DND-41 (cell line): ENCODE measurements around the gene FAT3.
A peak's percentile ranks its signal among the peaks of the same experiment; 100 is the strongest.

Source experiments
- ATAC-seq: fragments of 200-7000 bp; cut with Tn5 transposase; 3 replicates; pipeline ENCODE4 v1.9.1; 2021; ENCODE audit warnings: low read depth; ENCODE audit not compliant: insufficient read depth
- DNase-seq: peaks from one replicate; pipeline ENCODE4 v3.0.0-alpha.2; 2020
- H2AFZ ChIP-seq: 2 replicates; pipeline ENCODE4 v1.6.0; 2012; ENCODE audit warnings: low read depth, low read length
- H3K27ac ChIP-seq: 2 replicates; pipeline ENCODE4 v1.5.1; 2012; ENCODE audit warnings: low read length, inconsistent platforms
- H3K27me3 ChIP-seq: fragments of 200-600 bp; sonication (generic); 2 replicates; pipeline ENCODE4 v1.6.0; 2012; ENCODE audit warnings: low read length, mild to moderate bottlenecking, inconsistent platforms; ENCODE audit not compliant: insufficient read depth, poor library complexity
- H3K36me3 ChIP-seq: 2 replicates; pipeline ENCODE4 v1.5.1; 2012; ENCODE audit warnings: low read length, inconsistent platforms; ENCODE audit not compliant: insufficient read depth
- H3K4me1 ChIP-seq: 2 replicates; pipeline ENCODE4 v1.5.1; 2012; ENCODE audit warnings: mild to moderate bottlenecking, low read length; ENCODE audit not compliant: insufficient read depth
- H3K4me2 ChIP-seq: 2 replicates; pipeline ENCODE4 v1.6.0; 2012; ENCODE audit warnings: mild to moderate bottlenecking, moderate library complexity, low read length, inconsistent platforms; ENCODE audit not compliant: insufficient read depth
- H3K4me3 ChIP-seq, 2 experiments: fragments of 200-600 bp in 1 of 2; shearing (Covaris generic) in 1 of 2; 2 replicates each; pipeline ENCODE4 v1.5.1; 2012 to 2016; ENCODE audit warnings: inconsistent platforms in 2 of 2, low read length in 2 of 2, mild to moderate bottlenecking in 2 of 2, low read depth in 1 of 2, moderate library complexity in 1 of 2
- H3K79me2 ChIP-seq: 2 replicates; pipeline ENCODE4 v1.6.0; 2012; ENCODE audit warnings: low read length, inconsistent platforms; ENCODE audit not compliant: insufficient read depth
- H3K9ac ChIP-seq: 2 replicates; pipeline ENCODE4 v1.6.0; 2012; ENCODE audit warnings: low read depth, mild to moderate bottlenecking, inconsistent platforms, low read length, moderate library complexity
- H3K9me3 ChIP-seq: 2 replicates; pipeline ENCODE4 v1.5.1; 2012; ENCODE audit warnings: low read length, moderate library complexity, mild to moderate bottlenecking, inconsistent platforms; ENCODE audit not compliant: insufficient read depth, severe bottlenecking
- H4K20me1 ChIP-seq: 2 replicates; pipeline ENCODE4 v1.6.0; 2012; ENCODE audit warnings: low read length; ENCODE audit not compliant: insufficient read depth
- EZH2 ChIP-seq: IDR thresholded peaks from 3 replicates; pipeline ENCODE4 v1.6.1; 2012; ENCODE audit warnings: borderline replicate concordance, low read depth, mild to moderate bottlenecking, moderate library complexity, low read length, inconsistent platforms; ENCODE audit not compliant: severe bottlenecking
- TF ChIP-seq, protein P1 (sequence below): IDR thresholded peaks from 2 replicates; pipeline ENCODE4 v1.5.1; 2012; ENCODE audit warnings: borderline replicate concordance, low read length, moderate library complexity, mild to moderate bottlenecking; ENCODE audit not compliant: poor library complexity, severe bottlenecking; ENCODE audit errors: extremely low read depth

Gene FAT3

DNA sequence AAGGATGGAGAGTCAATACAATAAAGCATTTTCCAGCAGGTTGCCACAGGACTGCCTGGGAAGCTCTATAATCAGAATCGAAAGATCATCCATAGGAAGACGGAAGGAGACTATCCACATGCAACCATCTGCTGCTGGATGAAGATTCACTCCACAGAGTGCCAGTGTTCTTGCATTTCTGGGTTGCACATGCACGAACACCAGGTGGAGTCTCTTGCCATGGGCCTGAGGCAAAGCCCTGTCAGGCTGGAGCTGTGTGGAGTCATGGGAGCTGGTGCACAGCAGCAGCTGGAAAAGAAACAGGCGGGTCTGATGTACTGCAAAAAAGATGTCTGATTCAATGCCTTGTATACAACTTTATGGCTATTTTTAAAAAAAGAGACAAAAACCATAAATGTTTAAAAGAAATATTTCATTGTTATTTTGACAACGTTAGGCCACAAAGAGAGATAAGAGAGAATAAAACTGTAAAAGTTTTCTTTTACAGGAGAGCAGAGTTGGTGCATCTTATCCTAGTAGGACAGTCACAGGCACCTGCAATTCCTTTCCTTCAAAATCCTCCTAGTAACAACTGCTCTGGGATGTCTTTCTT is 12.9 kb upstream of the FAT3 start:
- Histone ChIP-seq H3K27ac (no peak overlapping the region), H3K79me2 (no peaks in the 10 kb centered on the region), H3K4me3 (no peak overlapping the region), H3K9ac (no peak overlapping the region), H3K4me2 (no peak overlapping the region), H3K27me3 (no peaks in the 10 kb centered on the region), H3K9me3 (no peaks in the 10 kb centered on the region), H4K20me1 (no peaks in the 10 kb centered on the region), H2AFZ (no peak overlapping the region), H3K36me3 (no peaks in the 10 kb centered on the region), H3K4me1 (no peaks in the 10 kb centered on the region)
- ATAC-seq (no peak), DNase-seq (peak; percentile 8)
- TF ChIP-seq, protein P1, sequence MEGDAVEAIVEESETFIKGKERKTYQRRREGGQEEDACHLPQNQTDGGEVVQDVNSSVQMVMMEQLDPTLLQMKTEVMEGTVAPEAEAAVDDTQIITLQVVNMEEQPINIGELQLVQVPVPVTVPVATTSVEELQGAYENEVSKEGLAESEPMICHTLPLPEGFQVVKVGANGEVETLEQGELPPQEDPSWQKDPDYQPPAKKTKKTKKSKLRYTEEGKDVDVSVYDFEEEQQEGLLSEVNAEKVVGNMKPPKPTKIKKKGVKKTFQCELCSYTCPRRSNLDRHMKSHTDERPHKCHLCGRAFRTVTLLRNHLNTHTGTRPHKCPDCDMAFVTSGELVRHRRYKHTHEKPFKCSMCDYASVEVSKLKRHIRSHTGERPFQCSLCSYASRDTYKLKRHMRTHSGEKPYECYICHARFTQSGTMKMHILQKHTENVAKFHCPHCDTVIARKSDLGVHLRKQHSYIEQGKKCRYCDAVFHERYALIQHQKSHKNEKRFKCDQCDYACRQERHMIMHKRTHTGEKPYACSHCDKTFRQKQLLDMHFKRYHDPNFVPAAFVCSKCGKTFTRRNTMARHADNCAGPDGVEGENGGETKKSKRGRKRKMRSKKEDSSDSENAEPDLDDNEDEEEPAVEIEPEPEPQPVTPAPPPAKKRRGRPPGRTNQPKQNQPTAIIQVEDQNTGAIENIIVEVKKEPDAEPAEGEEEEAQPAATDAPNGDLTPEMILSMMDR, result peak; percentile 46
- no peak for TF ChIP-seq EZH2

DNA sequence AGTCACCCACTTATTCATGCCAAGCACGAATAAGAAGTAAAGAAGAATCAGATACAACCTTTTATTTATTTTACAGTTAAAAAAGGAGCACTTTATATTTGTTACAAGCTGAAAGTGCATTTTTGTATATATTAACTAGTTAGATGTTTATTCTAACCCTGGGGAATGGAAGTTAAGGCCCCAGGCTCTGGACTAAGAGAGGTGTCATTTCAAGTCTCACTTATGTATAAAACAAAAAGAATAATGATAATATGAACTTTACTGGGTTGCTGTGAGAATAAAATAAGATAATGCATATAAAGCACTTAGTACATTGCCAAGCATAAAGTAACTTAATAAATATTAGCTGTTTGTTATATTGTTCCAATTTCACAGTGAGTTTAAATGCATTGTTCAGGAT is 12.1 kb upstream of the FAT3 start:
- Histone ChIP-seq H3K36me3 (no peaks in the 10 kb centered on the region), H3K9ac (no peak overlapping the region), H3K9me3 (no peaks in the 10 kb centered on the region), H3K27me3 (no peaks in the 10 kb centered on the region), H4K20me1 (no peaks in the 10 kb centered on the region), H3K4me1 (no peaks in the 10 kb centered on the region), H3K79me2 (no peaks in the 10 kb centered on the region), H3K4me2 (no peak overlapping the region), H3K4me3 (no peak overlapping the region), H2AFZ (no peak overlapping the region), H3K27ac (no peak overlapping the region)
- ATAC-seq, result no peak
- TF ChIP-seq, protein P1, result no peak
- TF ChIP-seq EZH2, result no peak
- DNase-seq, result no peak

DNA sequence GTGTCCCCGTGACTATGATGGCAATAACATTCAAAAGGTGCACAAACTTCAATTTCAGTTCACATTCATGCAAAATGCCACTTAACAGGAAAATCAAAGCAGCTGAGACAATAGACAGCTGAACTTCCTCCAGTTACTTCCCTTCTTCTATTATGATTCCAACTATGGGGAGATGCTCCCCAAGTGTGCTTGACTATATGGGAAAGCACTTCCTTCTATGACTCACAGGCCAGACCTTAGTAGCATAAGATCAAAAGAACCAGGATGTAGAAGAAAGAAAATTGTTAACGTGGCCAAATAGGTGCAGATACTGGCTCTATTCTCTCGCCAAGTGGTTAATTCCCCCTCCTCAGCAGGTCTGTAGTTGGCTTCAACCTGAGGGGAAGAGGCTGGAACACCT is 7.8 kb upstream of the FAT3 start:
- no peaks in the 10 kb centered on the region for H3K27me3 ChIP-seq
- no peak overlapping the region for H3K4me2 ChIP-seq
- DNase-seq (no peak), ATAC-seq (no peak)
- no peak overlapping the region for H3K4me3 ChIP-seq
- no peak for TF ChIP-seq EZH2
- no peak overlapping the region for H2AFZ ChIP-seq
- no peak overlapping the region for H3K9ac ChIP-seq
- H3K27ac ChIP-seq, result no peak overlapping the region
- H3K36me3 ChIP-seq, result no peaks in the 10 kb centered on the region
- no peaks in the 10 kb centered on the region for H3K9me3 ChIP-seq
- H4K20me1 ChIP-seq, result no peaks in the 10 kb centered on the region
- no peaks in the 10 kb centered on the region for H3K4me1 ChIP-seq
- no peaks in the 10 kb centered on the region for H3K79me2 ChIP-seq

DNA sequence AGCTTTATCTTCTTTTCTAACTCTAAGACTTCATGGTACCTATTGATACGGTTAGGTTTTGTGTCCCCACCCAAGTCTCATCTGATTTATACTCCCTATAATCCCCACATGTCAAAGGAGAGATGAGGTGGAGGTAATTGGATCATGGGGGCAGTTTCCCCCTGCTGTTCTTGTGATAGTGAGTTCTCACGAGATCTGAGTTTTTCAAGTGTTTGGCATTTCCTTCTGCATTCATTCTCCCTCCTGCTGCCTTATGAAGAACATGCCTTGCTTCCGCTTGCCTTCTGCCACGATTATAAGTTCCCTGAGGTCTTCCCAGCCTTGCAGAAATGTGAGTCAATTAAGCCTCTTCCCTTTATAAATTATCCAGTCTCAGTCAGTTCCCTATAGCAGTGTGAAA is 5.1 kb upstream of the FAT3 start:
- H3K9me3 ChIP-seq, result no peaks in the 10 kb centered on the region
- H3K4me1 ChIP-seq, result no peaks in the 10 kb centered on the region

More for the DNA sequence above, 5.1 kb upstream of the FAT3 start:
- Histone ChIP-seq H3K36me3 (no peaks in the 10 kb centered on the region), H2AFZ (no peak overlapping the region), H3K9ac (no peak overlapping the region), H3K79me2 (no peaks in the 10 kb centered on the region), H3K4me2 (no peak overlapping the region), H3K4me3 (no peak overlapping the region), H3K27me3 (no peaks in the 10 kb centered on the region), H3K27ac (no peak overlapping the region), H4K20me1 (no peaks in the 10 kb centered on the region)
- DNase-seq (no peak), ATAC-seq (no peak)
- TF ChIP-seq EZH2, result no peak
- TF ChIP-seq, protein P1, result no peak
